Amniotic stem cell (primary cell): ENCODE data around the gene SEC22C.

ENCODE experiments used
- DNase-seq: peaks from one replicate; lab custom pipeline; 2025; lab: John Stamatoyannopoulos, UW

SEC22C gene

GRCh38 chr3:42498034-42498433 is 83.7 kb downstream of the SEC22C start:
- DNase-seq, result no peak
